Measurements from ENCODE around the gene SLC45A1.

The SLC45A1 gene

DNA sequence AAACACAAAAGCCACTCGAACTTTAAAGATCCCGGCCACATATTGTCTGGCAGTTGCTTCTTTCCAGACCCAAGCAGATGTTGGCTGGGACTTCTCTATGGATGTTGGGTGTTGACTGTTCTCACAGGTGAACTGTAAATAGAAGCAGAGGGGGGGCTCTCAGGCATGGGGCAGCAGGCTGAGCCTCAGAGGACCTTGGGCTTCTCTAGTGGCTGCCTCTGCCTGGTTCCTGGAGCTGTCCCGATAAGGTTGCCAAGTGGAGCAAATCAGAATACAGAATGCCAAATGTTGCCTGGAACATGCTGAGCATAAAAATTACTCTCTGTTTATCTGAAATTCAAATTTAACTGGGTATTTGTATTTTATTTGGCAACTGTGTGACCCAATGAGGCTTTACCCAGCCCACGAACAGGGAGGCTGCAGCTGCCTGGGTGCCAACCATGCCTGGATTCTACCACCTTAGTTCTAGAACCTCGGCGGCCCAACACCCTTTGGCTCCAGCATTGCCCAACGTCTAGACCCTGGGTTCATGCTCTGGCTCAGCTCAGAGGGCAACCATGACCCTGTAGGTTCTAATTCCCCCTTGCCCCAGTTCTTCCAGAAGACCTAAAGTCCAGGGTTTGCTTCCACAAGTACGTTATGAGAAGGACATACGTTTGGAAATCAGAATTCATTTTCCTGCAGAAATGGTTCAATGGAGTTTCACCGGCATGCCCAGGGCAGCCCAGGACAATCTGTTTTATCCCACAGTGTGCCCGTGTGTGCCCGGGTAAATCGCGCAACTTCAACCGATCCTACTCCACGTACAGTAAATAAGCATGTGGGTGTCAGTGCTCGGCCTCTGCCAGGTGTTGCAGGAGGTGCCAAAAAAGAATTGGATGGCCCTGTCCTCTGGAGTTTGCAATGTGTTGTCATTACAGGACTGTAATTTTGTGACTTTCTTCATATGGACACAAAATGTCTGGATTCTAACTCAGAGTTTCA is 5.4 kb upstream of the SLC45A1 start:
- no peak for FAIRE-seq

DNA sequence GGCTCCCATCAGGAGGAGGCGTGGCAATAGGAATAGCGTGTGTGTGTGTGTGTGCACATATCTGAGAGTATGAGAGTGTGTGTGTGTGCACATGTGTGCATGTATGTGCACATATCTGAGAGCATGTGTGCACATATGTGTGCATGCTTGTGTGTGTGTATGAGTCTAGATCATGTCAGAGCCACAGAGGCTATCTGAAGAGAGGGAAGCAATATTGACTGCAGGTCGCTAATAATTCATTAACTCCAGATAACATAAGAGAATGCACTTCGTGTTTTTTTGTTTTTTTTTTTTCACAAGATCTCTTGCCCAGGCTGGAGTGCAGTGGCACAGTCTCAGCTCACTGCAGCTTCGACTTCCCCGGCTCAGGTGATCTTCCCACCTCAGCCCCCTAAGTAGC is 4.7 kb upstream of the SLC45A1 start:
- FAIRE-seq: no peak

DNA sequence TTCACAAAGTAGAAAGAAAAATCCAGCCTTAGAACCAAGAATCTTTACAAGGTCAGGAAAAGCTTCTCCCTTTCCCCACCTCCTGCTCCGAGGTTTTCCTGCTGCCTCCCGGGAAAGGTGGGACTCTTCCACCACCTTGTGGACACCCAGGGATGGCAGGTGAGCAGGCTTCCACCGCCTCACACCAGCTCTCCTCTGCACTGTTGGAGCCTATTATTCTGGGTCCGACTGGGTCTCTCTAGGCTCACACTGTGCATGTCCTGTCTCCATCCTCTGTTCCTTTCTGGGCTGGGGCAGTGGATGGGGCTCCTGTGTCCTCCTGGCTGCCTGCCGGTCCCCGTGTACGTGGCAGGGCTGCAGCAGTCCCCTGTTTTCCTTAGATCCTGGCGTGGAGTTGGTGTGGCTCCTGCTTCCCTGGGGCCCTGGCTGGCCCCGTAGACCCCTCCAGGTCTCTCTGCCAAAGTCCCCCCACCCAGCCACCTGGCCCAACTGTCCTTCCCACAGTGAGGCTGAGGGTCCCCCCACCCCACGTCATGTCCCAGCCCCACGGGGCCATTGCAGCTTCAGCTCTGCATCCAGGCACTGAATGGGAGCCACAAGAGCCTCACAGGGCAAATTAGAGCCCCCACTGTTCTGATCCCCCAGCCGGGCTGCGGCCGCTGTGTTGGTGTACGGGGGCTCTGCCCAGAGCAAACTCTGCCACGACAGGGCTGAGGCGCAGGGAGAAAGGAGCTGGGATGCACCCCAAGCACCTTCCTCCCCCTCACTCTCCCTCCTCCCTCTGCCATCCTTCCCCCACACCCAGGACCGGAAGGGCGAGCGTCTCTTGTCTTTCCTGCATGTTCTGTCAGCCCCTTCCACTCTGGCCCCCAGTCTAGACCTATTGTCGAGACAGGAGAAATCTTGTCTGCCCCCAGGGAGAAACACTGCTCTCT is 3.3 kb upstream of the SLC45A1 start:
- FAIRE-seq: peak; percentile 59

DNA sequence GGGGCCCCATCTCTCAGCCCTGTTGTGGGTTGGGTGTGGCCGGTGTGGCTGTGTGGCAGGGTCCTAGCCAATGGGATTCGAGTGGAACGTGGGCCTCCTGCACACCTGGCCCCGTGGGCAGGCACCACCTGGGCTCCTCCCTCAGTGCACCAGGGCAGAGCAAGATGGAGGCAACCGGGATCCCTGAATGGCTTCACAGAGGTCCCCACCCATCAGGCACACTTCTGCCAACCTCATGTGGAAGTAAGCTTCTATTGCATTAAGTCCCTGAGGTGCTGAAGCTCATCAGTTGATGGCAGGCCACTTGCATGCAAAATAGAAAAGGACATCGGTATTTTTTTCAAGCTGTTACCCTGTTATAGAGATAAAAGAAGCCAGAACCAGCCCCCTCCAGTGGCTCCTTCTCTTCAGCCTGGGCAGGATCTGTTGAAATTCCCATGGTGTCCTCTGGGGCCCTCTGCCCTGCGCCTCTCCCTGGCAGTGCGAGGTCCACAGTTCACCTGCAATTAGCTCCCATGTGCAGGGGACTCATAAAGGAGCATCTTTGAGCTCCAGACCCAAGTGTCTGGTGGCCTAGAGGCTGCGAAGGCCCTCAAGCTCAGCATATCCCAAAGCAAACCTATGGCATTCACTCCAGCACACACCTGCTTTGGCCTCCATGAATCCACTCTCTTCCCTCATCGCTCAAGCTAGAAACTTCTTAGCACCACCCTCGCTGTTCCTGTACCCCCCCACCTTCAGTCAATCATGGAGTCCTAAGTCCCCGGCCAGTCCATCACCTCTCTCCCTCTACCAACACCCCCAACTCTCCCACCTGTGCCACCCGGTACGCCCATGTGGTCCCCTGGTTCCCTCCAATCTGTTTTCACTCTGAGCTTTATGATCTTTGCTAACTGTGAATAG is 2.1 kb upstream of the SLC45A1 start:
- no peak for FAIRE-seq

DNA sequence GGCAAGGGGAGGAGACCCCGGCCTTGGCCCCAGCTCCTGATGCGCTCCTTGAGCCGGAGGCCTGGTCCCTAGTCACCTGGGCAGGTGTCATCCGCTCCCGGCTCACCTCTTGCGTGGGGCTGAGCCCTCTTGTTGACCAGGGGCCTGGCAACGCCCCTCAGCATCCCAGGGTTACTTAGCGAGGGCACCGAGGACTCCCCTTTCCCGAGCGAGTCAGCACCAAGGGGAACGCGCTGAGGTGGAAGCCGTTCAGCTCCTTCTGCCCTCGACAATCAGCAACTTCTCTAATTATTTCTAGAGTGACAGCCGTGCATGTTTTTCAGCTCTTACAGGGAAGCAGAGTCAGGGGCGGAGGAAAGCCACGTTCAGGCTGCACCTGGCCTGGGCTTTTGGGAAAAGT is 522 bp downstream of the SLC45A1 start:
- no peak for FAIRE-seq

DNA sequence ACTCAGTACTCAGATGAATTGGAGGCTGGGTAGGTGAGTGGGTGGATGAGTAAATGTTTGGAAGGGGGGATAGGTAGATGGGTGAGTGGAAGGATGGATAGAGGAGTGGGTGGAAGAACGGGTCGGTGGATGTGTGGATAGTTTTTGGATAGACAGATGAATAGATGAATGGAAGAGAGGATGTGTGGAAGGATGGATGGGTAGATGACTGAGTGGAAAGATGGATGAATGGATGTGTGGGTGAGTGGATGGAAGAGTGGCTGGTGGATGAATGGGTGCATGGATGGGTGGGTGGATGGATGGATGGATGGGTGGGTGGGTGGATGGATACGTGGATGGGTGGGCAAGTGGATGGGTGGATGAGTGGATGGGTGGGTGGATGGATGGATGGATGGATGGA is 3.7 kb downstream of the SLC45A1 start:
- no peak for FAIRE-seq

DNA sequence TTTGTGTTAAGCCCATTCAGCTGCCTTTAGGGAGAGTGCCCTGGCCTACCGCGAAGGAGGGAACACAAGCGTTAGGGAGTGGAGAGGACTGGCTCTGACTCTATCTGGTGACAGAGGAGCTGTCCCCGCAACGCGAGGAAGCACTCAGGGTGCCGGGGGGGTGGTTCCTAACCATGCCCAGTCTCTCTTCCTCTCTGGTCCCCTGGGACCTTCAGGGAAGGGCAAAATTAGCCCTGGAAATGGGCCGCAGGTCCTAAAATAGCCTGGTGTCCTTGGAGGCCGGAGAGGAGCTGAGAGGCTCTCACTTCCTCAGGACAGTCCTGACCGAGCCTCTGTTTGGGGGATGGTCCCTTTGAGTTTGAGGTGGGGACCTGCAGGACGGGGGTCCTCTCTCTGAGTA is 5.8 kb downstream of the SLC45A1 start:
- FAIRE-seq: no peak

DNA sequence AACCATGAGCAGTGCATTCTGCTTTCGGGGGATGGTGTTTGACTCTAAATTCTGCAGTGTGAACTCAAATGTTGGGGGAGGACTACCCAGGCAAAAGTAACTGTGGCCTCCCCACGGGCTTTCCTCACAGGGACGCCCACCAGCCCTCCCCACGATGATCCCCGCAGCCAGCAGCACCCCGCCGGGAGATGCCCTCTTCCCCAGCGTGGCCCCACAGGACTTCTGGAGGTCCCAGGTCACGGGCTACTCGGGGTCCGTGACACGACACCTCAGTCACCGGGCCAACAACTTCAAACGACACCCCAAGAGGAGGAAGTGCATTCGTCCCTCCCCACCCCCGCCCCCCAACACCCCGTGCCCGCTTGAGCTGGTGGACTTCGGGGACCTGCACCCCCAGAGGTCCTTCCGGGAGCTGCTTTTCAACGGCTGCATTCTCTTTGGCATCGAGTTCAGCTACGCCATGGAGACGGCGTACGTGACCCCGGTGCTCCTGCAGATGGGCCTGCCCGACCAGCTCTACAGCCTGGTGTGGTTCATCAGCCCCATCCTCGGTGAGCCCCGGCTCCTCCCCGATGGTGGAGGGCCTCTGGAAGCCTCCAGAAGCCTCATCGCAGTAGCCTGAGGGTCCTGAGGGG is 6.4 kb downstream of the SLC45A1 start:
- no peak for FAIRE-seq

DNA sequence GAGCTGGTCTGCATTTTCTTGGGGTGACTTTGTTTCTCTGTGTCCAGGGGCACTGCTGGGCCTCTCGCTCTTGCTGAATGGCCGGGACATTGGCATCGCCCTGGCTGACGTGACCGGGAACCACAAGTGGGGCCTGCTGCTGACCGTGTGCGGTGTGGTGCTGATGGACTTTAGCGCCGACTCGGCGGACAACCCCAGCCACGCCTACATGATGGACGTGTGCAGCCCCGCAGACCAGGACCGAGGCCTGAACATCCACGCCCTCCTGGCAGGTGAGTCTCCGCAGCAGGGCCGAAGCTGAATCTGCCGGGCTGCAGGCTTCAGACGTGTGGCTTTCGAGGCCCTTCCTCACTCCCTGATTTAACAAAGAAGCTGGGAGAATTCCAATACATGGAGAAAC is 7.9 kb downstream of the SLC45A1 start:
- FAIRE-seq: no peak

DNA sequence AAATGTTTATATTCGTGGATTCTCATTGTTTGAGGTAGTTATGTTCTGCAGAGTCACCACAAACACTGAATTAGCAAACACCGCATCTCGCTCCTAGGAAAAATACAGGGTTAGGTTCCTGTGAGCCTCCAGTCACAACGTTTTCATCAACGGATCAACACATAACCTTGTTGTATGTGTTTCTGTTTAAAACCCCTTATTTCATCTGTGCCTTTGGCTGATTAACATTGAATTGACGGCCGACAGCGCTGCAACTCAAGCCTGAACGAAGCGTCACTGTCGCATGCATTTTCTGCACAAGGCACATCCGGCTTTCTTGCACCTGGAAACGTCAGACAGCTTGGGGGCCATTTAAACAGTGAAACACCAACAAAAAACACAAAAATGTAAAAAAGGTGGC is 8.4 kb downstream of the SLC45A1 start:
- FAIRE-seq: no peak

DNA sequence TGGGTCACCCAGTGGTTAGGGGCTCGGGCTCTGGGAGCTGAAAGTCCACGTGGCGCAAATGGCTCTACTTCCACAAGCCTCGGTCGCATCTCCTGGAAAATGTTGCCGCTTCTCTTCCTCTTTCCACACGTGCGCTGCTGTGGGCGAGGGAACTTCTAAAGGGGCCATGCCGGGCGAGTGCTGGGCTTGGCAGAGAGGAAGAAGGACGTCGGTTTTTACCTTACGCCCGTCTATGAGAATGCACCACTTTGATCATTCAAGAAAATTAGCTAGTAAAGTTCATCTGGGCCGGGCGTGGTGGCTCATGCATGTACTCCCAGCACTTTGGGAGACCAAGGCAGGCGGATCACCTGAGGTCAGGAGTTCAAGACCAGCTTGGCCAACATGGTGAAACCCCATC is 10.4 kb downstream of the SLC45A1 start:
- no peak for FAIRE-seq

DNA sequence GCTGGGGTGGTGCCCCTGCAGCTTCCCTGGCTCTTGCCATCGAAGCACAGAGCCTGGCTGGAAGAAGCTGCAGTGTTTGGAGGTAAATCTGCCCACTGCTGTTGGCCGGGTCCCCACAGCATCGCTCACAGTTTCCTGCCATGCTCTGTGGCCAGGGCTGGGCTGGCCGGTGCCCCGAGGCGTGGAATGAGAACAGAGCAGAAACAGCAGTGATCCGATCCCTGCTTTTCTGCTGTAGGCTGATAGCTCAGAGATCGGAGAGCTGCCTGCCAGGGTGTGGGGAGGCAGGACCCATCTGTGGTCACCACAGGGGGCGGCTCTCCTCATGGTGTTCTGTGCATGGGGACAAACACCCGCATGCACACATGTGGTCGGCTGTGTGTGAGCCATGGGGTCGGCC is 11.5 kb downstream of the SLC45A1 start:
- no peak for FAIRE-seq

DNA sequence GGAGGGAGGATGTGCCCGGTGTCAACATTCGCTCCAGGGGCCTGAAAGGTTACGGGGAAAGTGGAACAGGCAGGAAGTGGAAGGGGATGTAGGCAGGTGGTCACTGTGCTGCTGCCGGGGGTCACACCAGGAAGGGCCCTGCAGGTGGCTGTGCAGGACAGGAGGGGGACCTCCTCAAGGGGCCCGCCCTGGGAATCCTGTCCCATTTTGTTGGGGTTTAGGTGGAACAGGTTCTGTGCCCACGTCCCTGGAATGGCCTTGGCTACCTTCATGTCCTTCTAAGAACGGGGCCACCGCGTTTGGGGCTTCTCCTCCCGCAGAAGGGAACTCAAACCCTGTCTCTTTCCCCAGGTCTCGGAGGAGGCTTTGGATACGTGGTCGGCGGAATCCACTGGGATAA is 11.9 kb downstream of the SLC45A1 start:
- no peak for FAIRE-seq

DNA sequence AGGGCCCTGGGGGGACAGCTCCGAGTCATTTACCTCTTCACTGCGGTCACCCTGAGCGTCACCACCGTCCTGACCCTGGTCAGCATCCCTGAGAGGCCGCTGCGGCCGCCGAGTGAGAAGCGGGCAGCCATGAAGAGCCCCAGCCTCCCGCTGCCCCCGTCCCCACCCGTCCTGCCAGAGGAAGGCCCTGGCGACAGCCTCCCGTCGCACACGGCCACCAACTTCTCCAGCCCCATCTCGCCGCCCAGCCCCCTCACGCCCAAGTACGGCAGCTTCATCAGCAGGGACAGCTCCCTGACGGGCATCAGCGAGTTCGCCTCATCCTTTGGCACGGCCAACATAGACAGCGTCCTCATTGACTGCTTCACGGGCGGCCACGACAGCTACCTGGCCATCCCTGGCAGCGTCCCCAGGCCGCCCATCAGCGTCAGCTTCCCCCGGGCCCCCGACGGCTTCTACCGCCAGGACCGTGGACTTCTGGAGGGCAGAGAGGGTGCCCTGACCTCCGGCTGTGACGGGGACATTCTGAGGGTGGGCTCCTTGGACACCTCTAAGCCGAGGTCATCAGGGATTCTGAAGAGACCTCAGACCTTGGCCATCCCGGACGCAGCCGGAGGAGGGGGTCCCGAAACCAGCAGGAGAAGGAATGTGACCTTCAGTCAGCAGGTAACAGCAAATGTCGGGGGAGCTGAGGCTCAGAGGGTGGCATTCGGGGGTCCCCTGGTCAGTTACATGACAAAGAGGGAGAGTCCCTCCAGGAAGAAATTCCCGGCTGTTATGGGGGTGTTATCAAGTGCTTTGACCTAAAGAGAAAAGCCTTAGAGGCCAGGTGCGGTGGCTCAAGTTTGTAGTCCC is 12.6 kb downstream of the SLC45A1 start:
- FAIRE-seq: no peak

DNA sequence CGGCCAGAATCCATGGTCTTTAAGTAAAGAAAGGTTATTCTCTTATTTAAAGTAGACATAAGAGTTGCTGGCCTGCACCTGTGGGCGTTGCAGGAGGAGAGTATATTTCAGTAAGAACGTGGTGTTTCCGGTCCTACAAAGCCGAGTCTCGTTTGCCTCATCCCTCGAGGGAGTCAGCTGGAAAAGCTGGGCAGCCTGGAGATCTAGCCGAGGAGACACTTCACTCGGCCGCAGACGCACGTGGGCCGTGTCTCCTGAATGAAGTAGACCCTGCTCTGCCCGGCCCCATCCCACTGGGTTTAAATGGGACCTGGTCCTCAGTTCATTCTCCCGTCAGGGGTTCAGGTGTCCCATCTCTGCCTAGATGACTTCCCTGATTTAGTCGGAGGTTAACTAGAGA is 14.9 kb downstream of the SLC45A1 start:
- no peak for FAIRE-seq

DNA sequence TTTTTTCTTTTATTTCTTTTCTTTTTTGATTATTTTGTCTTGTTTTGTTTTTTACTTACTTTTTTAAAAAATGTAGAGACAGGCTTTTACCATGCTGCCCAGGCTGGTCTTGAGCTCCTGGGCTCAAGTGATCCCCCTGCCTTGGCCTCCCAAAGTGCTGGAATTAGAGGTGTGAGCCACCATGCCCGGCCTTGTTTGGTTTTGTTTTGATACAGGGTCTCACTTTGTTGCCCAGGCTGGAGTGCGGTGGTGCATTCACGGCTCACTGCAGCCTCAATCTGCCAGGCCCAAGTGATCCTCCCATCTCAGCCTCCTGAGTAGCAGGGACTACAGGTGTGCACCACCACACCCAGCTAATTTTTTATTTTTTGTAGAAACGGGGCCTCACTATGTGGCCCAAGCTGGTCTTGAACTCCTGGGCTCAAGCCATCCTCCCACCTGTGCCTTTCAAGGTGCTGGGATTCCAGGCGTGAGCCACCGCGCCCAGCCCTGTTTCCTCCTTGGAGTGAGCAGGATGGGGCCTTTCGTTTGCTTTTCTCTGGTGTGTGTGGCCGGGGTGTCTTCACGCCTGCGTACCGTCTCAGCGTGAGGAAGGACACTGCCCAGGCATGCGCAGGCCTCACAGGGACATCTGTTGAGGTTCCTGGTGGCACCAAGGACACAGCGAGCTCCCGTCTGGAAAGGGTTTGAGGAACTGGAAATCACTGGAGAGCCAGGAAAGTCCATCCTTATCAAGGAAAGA is 15.5 kb downstream of the SLC45A1 start:
- no peak for FAIRE-seq

DNA sequence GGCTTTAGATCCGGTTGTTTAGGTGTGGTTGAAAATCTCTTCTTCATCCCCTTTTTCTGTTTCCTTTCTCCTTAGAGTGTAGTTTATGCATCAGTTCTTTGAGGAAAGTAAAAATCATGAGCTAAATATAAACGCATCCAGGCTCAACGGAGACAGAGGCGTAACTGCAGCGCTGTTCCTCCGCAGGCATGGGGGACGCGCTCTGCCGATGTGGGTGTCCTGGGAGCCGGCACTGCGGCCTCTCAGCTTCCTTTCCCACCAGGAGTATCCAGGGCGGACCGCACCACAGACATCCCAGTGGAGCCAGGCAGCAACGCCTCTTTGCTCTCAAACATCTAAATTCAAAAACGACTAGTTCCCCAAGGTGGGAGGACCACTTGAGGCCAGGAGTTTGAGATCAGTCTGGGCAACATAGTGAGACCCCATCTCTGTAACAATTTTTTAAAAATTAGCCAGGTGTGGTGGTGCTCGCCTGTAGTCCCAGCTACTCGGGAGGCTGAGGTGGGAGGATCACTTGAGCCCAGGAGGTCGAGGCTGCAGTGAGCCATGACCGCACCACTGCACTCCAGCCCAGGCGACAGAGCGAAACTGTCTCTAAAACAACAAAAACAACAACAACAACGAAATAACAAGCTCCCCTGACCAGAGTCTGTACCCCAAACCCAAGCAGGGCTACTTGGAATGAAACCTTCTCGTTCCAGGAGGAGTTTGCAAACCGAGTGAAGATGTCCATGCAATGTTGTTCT is 16.4 kb downstream of the SLC45A1 start:
- no peak for FAIRE-seq

DNA sequence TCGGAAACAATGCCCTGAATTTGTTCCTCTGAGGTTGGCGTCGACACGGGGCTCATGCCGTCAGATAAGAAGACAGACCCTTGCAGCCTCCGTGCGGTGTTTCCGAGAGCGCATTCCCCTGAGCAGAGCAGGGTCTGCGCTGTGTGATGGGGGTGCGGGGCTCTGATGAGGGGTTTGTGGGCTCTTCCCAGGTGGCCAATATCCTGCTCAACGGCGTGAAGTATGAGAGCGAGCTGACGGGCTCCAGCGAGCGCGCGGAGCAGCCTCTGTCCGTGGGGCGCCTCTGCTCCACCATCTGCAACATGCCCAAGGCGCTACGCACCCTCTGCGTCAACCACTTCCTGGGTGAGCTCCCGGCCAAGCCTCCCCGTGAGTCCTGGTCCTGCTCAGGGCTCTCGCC is 17.3 kb downstream of the SLC45A1 start:
- FAIRE-seq: no peak

DNA sequence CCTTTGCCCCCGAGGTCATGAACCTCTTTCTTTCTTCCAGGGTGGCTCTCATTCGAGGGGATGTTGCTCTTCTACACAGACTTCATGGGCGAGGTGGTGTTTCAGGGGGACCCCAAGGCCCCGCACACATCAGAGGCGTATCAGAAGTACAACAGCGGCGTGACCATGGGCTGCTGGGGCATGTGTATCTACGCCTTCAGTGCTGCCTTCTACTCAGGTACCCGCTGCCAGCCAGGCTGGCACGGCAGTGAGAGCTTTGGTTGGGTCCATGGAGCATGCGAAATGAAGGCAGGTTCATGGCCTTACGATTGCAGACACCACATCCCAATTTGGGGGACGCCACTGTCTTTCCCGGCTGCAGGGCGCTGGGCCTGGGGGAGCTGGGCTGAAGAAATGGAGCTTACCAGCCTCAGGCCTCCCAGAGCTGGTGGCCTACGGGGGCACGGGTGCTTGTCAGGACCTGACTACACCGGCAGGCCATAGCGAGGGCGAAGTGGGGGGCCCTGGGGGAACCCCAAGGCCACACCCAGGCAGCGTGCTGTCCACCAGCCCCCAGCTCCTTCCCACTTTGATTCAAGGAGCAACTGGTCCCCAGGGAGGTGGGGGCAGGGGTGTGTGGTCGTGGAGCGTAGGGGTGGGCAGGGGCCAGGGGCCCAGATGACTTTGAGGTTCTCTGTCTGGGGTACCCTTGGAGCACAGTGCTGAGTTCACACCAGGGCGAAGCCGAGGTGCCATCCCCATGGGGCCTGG is 20.0 kb downstream of the SLC45A1 start:
- FAIRE-seq: no peak
